ENCODE data around the gene ASPG.

The ASPG gene

DNA sequence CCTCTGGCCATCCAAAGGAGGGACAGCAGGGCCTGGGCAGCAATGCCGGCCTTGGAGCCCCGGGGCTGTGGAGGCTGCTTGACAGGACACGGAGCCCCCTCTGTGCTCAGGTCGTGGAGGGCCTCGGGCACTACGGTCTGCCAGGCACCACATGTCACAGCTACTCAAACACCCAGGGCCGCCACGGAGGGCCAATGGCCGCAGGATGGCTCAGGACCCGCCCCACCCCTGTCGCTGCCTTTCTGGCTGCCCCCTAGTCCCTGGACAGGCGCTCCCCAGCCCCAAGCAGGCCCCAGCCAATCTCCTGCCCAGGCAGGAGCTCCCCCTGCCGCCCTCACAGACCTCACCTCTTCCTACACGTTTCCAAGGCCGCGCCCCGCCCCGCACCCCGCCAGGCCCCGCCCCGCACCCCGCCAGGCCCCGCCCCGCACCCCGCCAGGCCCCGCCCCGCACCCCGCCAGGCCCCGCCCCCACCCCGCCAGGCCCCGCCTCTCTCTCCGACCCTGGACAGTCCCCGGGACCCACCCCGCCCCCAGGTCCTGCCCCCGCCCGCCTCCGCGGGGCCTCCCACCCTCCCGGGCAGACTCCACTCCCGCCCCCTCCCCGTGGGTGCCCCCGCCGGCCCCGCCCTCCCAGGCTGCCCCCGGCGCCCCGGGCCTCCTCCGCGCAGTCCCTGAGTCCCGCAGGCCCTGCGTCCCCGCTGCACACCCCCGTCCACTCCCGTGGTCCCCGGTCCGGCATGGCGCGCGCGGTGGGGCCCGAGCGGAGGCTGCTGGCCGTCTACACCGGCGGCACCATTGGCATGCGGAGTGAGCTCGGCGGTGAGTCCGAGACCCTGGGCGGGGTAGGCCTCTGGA is at the start of gene ASPG:
Gene ASPG (plus strand): TSS at position 669 of the 857 bp plus-strand sequence. CDS start 71 bp downstream, at position 740.
- H3K27me3 ChIP-seq (ENCODE audit: control insufficient read depth, insufficient read depth, low read length), result peaks cover 8% of the 10 kb centered on the region
- no peaks in the 10 kb centered on the region for H3K36me3 ChIP-seq (ENCODE audit: control insufficient read depth, insufficient read depth, low read length)
- H3K4me3 ChIP-seq (ENCODE audit: low read length), result no peak within 1 kb of the TSS
- peak within 1 kb of the TSS; percentile 40 for H3K9ac ChIP-seq (ENCODE audit: low read length)
- peaks cover 80% of the 10 kb centered on the region for H3K4me1 ChIP-seq (ENCODE audit: control insufficient read depth, insufficient read depth, low read length)
- H3K9me3 ChIP-seq (ENCODE audit: control insufficient read depth, low read length), result no peaks in the 10 kb centered on the region

- no peaks in the 10 kb centered on the region for H3K9me3 ChIP-seq (ENCODE audit: control insufficient read depth, low read length)
- no peak overlapping the region for H3K9ac ChIP-seq (ENCODE audit: low read length)
- H3K36me3 ChIP-seq (ENCODE audit: control insufficient read depth, insufficient read depth, low read length), result no peaks in the 10 kb centered on the region
- no peak overlapping the region for H3K4me3 ChIP-seq (ENCODE audit: low read length)
- H3K4me1 ChIP-seq (ENCODE audit: control insufficient read depth, insufficient read depth, low read length), result no peaks in the 10 kb centered on the region
- peaks cover 3% of the 10 kb centered on the region for H3K27me3 ChIP-seq (ENCODE audit: control insufficient read depth, insufficient read depth, low read length)
Measured at GRCh38 chr14:104036212-104036611, 49.3 kb upstream of the ASPG start.

DNA sequence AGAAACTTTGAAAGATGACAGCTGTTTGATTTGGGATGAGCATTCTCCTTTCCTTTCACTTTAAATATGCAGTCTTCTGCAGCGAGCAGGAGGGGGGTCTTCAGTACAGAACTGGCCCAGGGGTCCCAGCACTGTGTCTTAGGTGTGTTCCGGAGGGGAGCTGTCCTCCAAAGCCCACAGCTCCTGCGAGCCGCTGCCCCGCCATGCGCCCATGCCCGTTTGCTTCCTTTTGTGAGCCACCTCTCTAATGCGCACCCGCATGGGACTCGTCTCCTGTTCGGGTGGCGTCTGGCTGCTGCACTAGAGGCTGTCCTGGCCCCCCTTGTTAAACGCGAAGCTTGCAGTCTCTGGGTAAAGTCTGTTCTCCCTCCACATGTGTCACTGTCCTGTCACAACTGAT is 48.4 kb upstream of the ASPG start:
- no peaks in the 10 kb centered on the region for H3K4me1 ChIP-seq (ENCODE audit: control insufficient read depth, insufficient read depth, low read length)
- no peak overlapping the region for H3K9ac ChIP-seq (ENCODE audit: low read length)
- no peak overlapping the region for H3K4me3 ChIP-seq (ENCODE audit: low read length)
- H3K9me3 ChIP-seq (ENCODE audit: control insufficient read depth, low read length), result no peaks in the 10 kb centered on the region
- peaks cover 3% of the 10 kb centered on the region for H3K27me3 ChIP-seq (ENCODE audit: control insufficient read depth, insufficient read depth, low read length)
- H3K36me3 ChIP-seq (ENCODE audit: control insufficient read depth, insufficient read depth, low read length), result no peaks in the 10 kb centered on the region

GRCh38 chr14:104037903-104038302 is 47.6 kb upstream of the ASPG start:
- Histone ChIP-seq H3K27me3 (ENCODE audit: control insufficient read depth, insufficient read depth, low read length) (peaks cover 3% of the 10 kb centered on the region), H3K9me3 (ENCODE audit: control insufficient read depth, low read length) (no peaks in the 10 kb centered on the region), H3K4me1 (ENCODE audit: control insufficient read depth, insufficient read depth, low read length) (no peaks in the 10 kb centered on the region), H3K4me3 (ENCODE audit: low read length) (no peak overlapping the region), H3K36me3 (ENCODE audit: control insufficient read depth, insufficient read depth, low read length) (no peaks in the 10 kb centered on the region), H3K9ac (ENCODE audit: low read length) (no peak overlapping the region)

- no peak overlapping the region for H3K9ac ChIP-seq (ENCODE audit: low read length)
- peaks cover 3% of the 10 kb centered on the region for H3K27me3 ChIP-seq (ENCODE audit: control insufficient read depth, insufficient read depth, low read length)
- no peaks in the 10 kb centered on the region for H3K4me1 ChIP-seq (ENCODE audit: control insufficient read depth, insufficient read depth, low read length)
Measured at GRCh38 chr14:104039214-104039613, 46.3 kb upstream of the ASPG start.

DNA sequence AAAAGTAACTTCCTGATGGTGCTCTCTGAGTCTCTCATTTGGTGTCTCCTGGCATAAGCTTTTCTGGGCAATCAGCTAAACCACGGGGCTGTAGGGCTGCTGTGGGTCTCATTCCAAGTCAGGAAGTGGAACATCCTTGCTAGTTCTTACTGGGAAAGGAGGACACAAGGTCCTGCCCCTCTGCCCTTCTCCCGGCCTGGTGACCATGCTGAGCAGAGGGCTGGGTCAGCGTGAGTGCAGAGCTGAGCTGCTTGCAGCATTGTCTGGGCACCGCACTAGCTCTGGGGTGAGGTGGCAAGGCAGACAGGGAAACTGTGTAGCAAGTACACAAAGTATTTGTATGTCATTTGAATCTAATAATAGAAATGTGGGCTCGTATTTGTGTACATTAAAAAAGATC is 45.0 kb upstream of the ASPG start:
- H3K9ac ChIP-seq (ENCODE audit: low read length), result no peak overlapping the region
- H3K4me3 ChIP-seq (ENCODE audit: low read length), result no peak overlapping the region
- H3K27me3 ChIP-seq (ENCODE audit: control insufficient read depth, insufficient read depth, low read length), result peaks cover 3% of the 10 kb centered on the region
- no peaks in the 10 kb centered on the region for H3K36me3 ChIP-seq (ENCODE audit: control insufficient read depth, insufficient read depth, low read length)
- H3K9me3 ChIP-seq (ENCODE audit: control insufficient read depth, low read length), result no peaks in the 10 kb centered on the region
- H3K4me1 ChIP-seq (ENCODE audit: control insufficient read depth, insufficient read depth, low read length), result no peaks in the 10 kb centered on the region

More at GRCh38 chr14:104039214-104039613, 46.3 kb upstream of the ASPG start:
- Histone ChIP-seq H3K4me3 (ENCODE audit: low read length) (no peak overlapping the region), H3K9me3 (ENCODE audit: control insufficient read depth, low read length) (no peaks in the 10 kb centered on the region), H3K36me3 (ENCODE audit: control insufficient read depth, insufficient read depth, low read length) (no peaks in the 10 kb centered on the region)

DNA sequence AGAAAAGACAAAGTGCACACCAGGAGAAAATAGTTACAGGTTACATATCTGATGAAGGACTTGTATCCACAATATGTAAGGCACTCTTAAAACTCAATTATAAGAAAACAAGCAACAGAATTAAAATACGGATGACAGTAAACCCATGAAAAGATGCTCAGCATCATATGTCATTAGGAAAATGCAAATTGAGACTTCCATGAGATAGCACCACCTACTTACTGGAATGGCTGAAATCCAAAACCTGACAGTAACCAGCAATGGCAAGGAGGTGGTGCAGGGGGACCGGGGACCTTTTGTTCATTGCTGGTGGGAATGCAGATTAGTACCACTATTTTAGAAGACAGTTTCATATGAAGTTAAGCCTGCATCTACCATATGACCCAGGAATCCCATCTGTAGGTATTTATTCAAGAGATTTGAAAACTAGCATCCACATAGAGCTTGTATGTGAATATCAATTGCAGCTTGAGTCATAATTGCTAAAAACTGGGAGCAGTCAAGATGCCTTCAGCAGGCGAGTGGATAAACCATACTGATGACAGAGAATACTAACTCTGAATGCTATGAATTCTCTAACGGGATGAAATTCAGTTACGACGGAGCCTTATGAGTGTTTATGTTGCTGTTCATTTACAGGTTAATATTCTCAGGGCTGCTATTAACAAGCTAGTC is 43.9 kb upstream of the ASPG start:
- no peaks in the 10 kb centered on the region for H3K36me3 ChIP-seq (ENCODE audit: control insufficient read depth, insufficient read depth, low read length)
- no peaks in the 10 kb centered on the region for H3K4me1 ChIP-seq (ENCODE audit: control insufficient read depth, insufficient read depth, low read length)
- H3K27me3 ChIP-seq (ENCODE audit: control insufficient read depth, insufficient read depth, low read length), result peaks cover 3% of the 10 kb centered on the region
- H3K4me3 ChIP-seq (ENCODE audit: low read length), result no peak overlapping the region
- H3K9ac ChIP-seq (ENCODE audit: low read length), result no peak overlapping the region
- H3K9me3 ChIP-seq (ENCODE audit: control insufficient read depth, low read length), result no peaks in the 10 kb centered on the region

DNA sequence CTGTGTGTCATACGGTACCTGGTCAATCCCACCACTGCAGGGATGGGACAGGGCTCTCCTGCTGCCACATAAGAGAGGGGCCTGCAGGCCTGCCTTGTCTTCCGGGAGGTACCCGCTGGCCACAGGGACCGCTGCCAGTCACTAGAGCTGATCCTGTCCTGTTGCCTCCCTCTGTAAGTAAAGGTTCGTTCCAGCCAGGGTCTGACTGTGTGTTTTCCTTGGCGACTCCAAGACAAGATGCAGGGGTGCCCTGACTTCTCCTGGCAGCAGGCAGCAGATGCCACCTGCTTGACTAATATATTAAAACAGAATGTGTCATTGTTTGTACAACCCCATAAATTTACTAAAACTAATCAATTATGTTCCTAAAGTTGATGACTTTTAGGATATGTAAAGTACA is 41.5 kb upstream of the ASPG start:
- no peaks in the 10 kb centered on the region for H3K27me3 ChIP-seq (ENCODE audit: control insufficient read depth, insufficient read depth, low read length)
- no peaks in the 10 kb centered on the region for H3K4me1 ChIP-seq (ENCODE audit: control insufficient read depth, insufficient read depth, low read length)

GRCh38 chr14:104047761-104048160 is 37.7 kb upstream of the ASPG start:
- Histone ChIP-seq H3K9me3 (ENCODE audit: control insufficient read depth, low read length) (no peaks in the 10 kb centered on the region), H3K4me3 (ENCODE audit: low read length) (no peak overlapping the region), H3K36me3 (ENCODE audit: control insufficient read depth, insufficient read depth, low read length) (no peaks in the 10 kb centered on the region), H3K4me1 (ENCODE audit: control insufficient read depth, insufficient read depth, low read length) (no peaks in the 10 kb centered on the region), H3K27me3 (ENCODE audit: control insufficient read depth, insufficient read depth, low read length) (no peaks in the 10 kb centered on the region), H3K9ac (ENCODE audit: low read length) (no peak overlapping the region)

More for the DNA sequence above, 41.5 kb upstream of the ASPG start:
- no peaks in the 10 kb centered on the region for H3K36me3 ChIP-seq (ENCODE audit: control insufficient read depth, insufficient read depth, low read length)
- no peak overlapping the region for H3K9ac ChIP-seq (ENCODE audit: low read length)
- H3K9me3 ChIP-seq (ENCODE audit: control insufficient read depth, low read length), result no peaks in the 10 kb centered on the region
- H3K4me3 ChIP-seq (ENCODE audit: low read length), result no peak overlapping the region

DNA sequence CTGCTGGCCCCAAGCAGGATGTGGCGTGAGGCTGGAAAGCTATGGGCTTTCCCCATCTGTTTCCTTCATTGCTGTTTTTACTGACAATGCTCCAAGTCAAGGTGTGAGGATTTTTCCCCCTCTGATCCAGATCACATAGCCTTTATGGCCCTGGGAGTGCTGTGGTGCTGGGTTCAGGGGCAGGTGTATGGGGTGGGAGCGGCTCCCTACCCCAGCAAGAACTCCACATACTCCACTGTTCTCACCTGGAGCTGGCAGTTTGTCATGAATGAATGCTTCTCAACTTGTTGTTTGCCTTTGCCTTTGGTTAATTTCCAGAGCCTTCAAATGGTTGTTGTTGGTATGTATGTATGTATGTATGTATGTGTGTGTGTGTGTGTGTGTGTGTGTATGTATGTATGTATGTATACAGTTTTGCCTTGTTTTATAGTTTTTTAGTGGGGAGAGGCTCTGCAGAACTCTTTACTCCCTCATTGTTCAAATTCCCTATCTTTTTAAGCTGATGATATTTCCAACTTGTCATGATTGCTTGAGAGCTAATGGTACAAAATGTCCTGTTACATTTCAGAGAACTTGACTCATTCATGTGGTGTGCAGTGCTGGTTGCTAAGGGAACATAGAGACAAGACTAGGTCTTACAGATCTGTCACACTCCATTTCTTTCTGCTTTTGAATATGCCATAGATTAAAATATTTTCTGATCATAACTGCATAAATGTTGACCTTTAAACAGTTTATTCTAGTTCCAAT is 36.6 kb upstream of the ASPG start:
- Histone ChIP-seq H3K4me3 (ENCODE audit: low read length) (no peak overlapping the region), H3K27me3 (ENCODE audit: control insufficient read depth, insufficient read depth, low read length) (no peaks in the 10 kb centered on the region), H3K9me3 (ENCODE audit: control insufficient read depth, low read length) (no peaks in the 10 kb centered on the region), H3K9ac (ENCODE audit: low read length) (no peak overlapping the region), H3K4me1 (ENCODE audit: control insufficient read depth, insufficient read depth, low read length) (no peaks in the 10 kb centered on the region), H3K36me3 (ENCODE audit: control insufficient read depth, insufficient read depth, low read length) (no peaks in the 10 kb centered on the region)

GRCh38 chr14:104049576-104050240 is 35.8 kb upstream of the ASPG start:
- Histone ChIP-seq H3K4me1 (ENCODE audit: control insufficient read depth, insufficient read depth, low read length) (no peaks in the 10 kb centered on the region), H3K9ac (ENCODE audit: low read length) (no peak overlapping the region), H3K4me3 (ENCODE audit: low read length) (no peak overlapping the region), H3K9me3 (ENCODE audit: control insufficient read depth, low read length) (no peaks in the 10 kb centered on the region), H3K27me3 (ENCODE audit: control insufficient read depth, insufficient read depth, low read length) (no peaks in the 10 kb centered on the region), H3K36me3 (ENCODE audit: control insufficient read depth, insufficient read depth, low read length) (no peaks in the 10 kb centered on the region)
